ENCODE measurements around the gene TMEFF2. TPM values are rescaled to one million over a fixed set of nuclear protein-coding genes. Genes with fewer than 3 reads are reported as not detected.

The TMEFF2 gene
- total and polyA plus RNA-seq, 2 of the 8 experiments (the other 6 are each of a cell fraction or from before 2014, with no cell fraction given), result 0.91 to 3.7 TPM

DNA sequence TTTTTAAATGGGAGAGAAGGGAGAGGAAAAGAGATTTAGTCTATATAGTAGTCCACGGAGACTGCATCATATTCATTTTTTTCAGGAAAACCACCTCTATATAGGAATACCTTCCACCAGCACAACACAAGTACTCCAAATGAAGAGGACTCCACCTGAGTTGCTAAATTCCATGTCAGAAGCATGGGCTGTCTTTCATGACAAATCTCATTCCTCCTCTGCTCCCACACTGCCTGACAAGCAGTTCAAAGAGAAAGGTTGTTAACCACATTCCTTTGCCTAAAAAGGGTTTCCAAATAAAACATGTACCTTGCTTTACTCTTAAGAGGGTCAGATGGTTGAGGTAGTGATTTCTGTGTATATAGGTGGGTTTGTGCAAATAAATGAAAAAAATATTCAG is 122.0 kb downstream of the TMEFF2 start:
- Histone ChIP-seq H3K79me2 (ENCODE audit: control insufficient read depth in 1 of 2, insufficient read depth in 2 of 2, low read length in 2 of 2) (no peaks in the 10 kb centered on the region), H4K8ac (ENCODE audit: extremely low read depth, insufficient read depth, low read length) (no peak overlapping the region), H3K4me3 (ENCODE audit: extremely low read depth in 1 of 4, insufficient read depth in 2 of 4, low read depth in 3 of 4, low read length in 4 of 4) (no peak overlapping the region), H3K56ac (replicated peaks; ENCODE audit: insufficient read length, low read depth, low read length) (no peak overlapping the region), H3K36me3 (ENCODE audit: control insufficient read depth in 2 of 4, insufficient read depth in 4 of 4, low read length in 3 of 4) (no peaks in the 10 kb centered on the region), H3K14ac (ENCODE audit: insufficient read length) (no peak overlapping the region), H3K18ac (ENCODE audit: extremely low read depth, low read length) (no peak overlapping the region), H2BK12ac (ENCODE audit: low read depth, low read length) (no peak overlapping the region), H3K27me3 (replicated peaks in 1 of 4; ENCODE audit: control insufficient read depth in 3 of 4, extremely low read depth in 1 of 4, insufficient read depth in 3 of 4, low read length in 3 of 4) (no peaks in the 10 kb centered on the region), H2BK5ac (ENCODE audit: low read depth, low read length) (no peak overlapping the region), H4K5ac (ENCODE audit: insufficient read length, low read depth, low read length) (no peak overlapping the region), H3K79me1 (ENCODE audit: low read depth, low read length) (no peaks in the 10 kb centered on the region), H2AFZ (ENCODE audit: low read length) (no peak overlapping the region), H2BK15ac (ENCODE audit: low read length) (no peak overlapping the region), H4K91ac (replicated peaks; ENCODE audit: insufficient read length, low read length) (no peak overlapping the region), H4K20me1 (replicated peaks in 1 of 2; ENCODE audit: control insufficient read depth in 1 of 2, insufficient read depth in 2 of 2, low read length in 2 of 2) (no peaks in the 10 kb centered on the region), H3K27ac (ENCODE audit: low read depth, low read length) (no peak overlapping the region), H3K4ac (replicated peaks; ENCODE audit: insufficient read length, low read depth, low read length) (no peak overlapping the region), H3K4me2 (ENCODE audit: insufficient read depth in 1 of 2, low read depth in 2 of 2, low read length in 2 of 2) (no peak overlapping the region), H3K23me2 (ENCODE audit: low read depth, low read length) (no peaks in the 10 kb centered on the region), H3K9me3 (ENCODE audit: insufficient read depth in 2 of 2, low read depth in 1 of 2, low read length in 1 of 2) (no peaks in the 10 kb centered on the region), H2AK5ac (ENCODE audit: low read depth, low read length) (no peak overlapping the region), H3K23ac (ENCODE audit: insufficient read length) (no peak overlapping the region), H2BK120ac (replicated peaks; ENCODE audit: low read depth, low read length) (no peak overlapping the region), H3K4me1 (replicated peaks in 1 of 4; ENCODE audit: control insufficient read depth in 3 of 4, insufficient read depth in 4 of 4, low read length in 3 of 4) (no peaks in the 10 kb centered on the region), H2BK20ac (ENCODE audit: low read length) (no peak overlapping the region), H3K9ac (replicated peaks in 1 of 4; ENCODE audit: extremely low read depth in 1 of 4, low read depth in 3 of 4, low read length in 3 of 4) (no peak overlapping the region)
- CTCF ChIA-PET (ENCODE audit: partially characterized antibody), result interaction anchor here (0.6 to 1.0 kb wide), 2 partner anchors 89 to 238 kb away, joined by 3 read pairs; no protein-coding TSS in a partner anchor
- no peak for TF ChIP-seq RNF2 (IDR thresholded peaks at IDR 0.05; ENCODE audit: borderline replicate concordance, low read depth, low read length, missing control alignments, poor library complexity, severe bottlenecking)
- no peak for TF ChIP-seq TAF7 (optimal IDR thresholded peaks at IDR 0.05; ENCODE audit: borderline replicate concordance, low read depth, low read length)
- DNase-seq (ENCODE audit: low read depth in 1 of 2, low spot score in 2 of 2), result no peak
- POLR2A ChIA-PET (ENCODE audit: partially characterized antibody), result no interaction called here
- WGBS, 2 experiments (ENCODE audit: extremely low coverage in 1 of 2, insufficient coverage in 1 of 2, insufficient read length in 1 of 2, insufficient replicate concordance in 2 of 2, low coverage in 1 of 2, low lambda C conversion rate in 2 of 2, missing lambda C conversion rate in 1 of 2), result 92% methylated on average over 1 of the region's 1 CpG; no CpG with 5 or more reads in 1 of the 2 experiments
- FAIRE-seq, result no peak

All from H1 (cell line).